Fibroblast of the aortic adventitia (primary cell): ENCODE results near the gene SIGLEC11. TPM values are rescaled to one million over a fixed set of nuclear protein-coding genes. Genes with fewer than 3 reads are reported as not detected.
A peak's percentile ranks its signal among the peaks of the same experiment; 100 is the strongest.

Experiments used
- DNase-seq: peaks from one replicate; pipeline ENCODE4 v3.0.0-alpha.2; 2010; ENCODE audit warnings: low read depth
- H3K4me3 ChIP-seq: 2 replicates; pipeline ENCODE4 v1.5.1; 2011; ENCODE audit warnings: low read depth, mild to moderate bottlenecking, control low read depth, low read length, moderate library complexity
- CTCF ChIP-seq: IDR thresholded peaks from 2 replicates; pipeline ENCODE4 v1.5.1; 2011; ENCODE audit warnings: mild to moderate bottlenecking, low read length, control low read depth, inconsistent platforms; ENCODE audit not compliant: insufficient read depth
- total RNA-seq: library from RNA; depleted of rRNA; stranded (reverse); fragments of >200 nt; gene quantifications from 2 replicates; pipeline ENCODE4 v1.2.3, GENCODE V29; 2012; ENCODE audit warnings: low replicate concordance

The SIGLEC11 gene
- total RNA-seq, 1 donor, result not detected

- H3K4me3 ChIP-seq, result peak overlapping the region; percentile 100
- no peak for TF ChIP-seq CTCF
- no peak for DNase-seq
Measured at GRCh38 chr19:49931293-49932040, 29.5 kb downstream of the SIGLEC11 start.

GRCh38 chr19:49930483-49931011 is 30.4 kb downstream of the SIGLEC11 start:
- H3K4me3 ChIP-seq, result peak overlapping the region; percentile 100
- no peak for TF ChIP-seq CTCF
- DNase-seq, result peak; percentile 75

DNA sequence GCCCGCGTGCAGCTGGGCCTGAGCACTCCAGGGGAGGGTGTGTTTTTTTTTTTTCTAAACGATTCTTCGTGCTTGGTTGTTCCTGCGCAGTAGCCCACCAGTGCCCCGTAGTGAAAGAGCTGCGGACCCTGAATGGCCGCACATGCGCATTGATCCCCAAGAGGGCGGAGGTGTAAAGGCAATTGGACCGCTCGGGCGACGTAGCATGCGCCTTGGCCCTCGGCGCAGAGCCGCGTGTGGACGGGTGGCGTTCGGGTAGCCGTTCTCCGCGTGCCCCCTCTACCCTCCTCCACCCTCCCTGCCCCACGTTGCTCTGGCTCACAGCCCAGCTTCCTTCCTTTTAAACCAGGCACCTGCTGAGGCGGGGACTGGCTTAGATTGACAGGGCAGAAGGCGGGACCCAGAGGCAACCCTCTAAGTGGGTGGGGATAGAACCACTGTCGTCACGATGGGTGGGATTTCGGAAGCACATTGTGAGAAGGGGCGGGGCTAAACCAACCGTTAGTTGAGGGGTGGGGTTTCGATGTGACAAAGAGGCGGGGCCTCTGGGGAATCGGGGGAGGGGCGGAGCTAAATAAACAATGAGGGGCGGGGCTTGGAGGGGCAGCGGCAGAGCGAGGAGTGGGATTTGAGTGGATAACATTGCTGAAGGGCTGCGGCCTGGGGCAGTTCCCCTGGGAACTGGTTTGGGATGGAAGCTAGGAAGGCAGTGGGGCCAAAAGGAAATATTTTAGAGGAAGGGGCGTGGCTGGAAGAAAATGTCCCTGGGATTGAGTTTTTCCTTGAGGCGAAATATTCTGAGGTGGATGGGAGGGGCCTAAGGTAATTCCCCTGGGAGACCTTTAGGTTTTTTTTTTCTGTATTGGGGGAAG is 31.1 kb downstream of the SIGLEC11 start:
- TF ChIP-seq CTCF, result peak; percentile 21
- H3K4me3 ChIP-seq, result peak overlapping the region; percentile 100
- peak; percentile 98 for DNase-seq

GRCh38 chr19:49929121-49929610 is 31.8 kb downstream of the SIGLEC11 start, which contains the start of the genes ATF5 and NUP62:
TSS of gene ATF5 (plus strand) at chr19:49929205. CDS start at chr19:49930851, 1,646 bp downstream.
TSS of gene NUP62 (minus strand) at chr19:49929504. CDS start at chr19:49909807, 19,697 bp downstream.
- DNase-seq, result peak; percentile 80
- TF ChIP-seq CTCF, result no peak
- peak within 1 kb of the TSS; percentile 100 for H3K4me3 ChIP-seq

- no peak for TF ChIP-seq CTCF
- DNase-seq, result no peak
- peak overlapping the region; percentile 14 for H3K4me3 ChIP-seq
Measured at GRCh38 chr19:49927526-49928264, 33.3 kb downstream of the SIGLEC11 start.

- no peak for TF ChIP-seq CTCF
- H3K4me3 ChIP-seq, result no peak overlapping the region
- no peak for DNase-seq
Measured at GRCh38 chr19:49926515-49926914, 34.5 kb downstream of the SIGLEC11 start.
